ENCODE measurements around the gene PHF19. TPM values are rescaled to one million over a fixed set of nuclear protein-coding genes. Genes with fewer than 3 reads are reported as not detected.

Gene PHF19
- polyA plus RNA-seq, 1 donor from 2014 or later, result 4.9 TPM

GRCh38 chr9:120921661-120922181 is 44.7 kb upstream of the PHF19 start:
- Histone ChIP-seq H3K79me2 (replicated peaks; ENCODE audit: insufficient read depth, low read length) (no peaks in the 10 kb centered on the region), H4K20me1 (ENCODE audit: insufficient read depth) (no peaks in the 10 kb centered on the region), H3K9me3 (ENCODE audit: low read length) (no peaks in the 10 kb centered on the region), H3K27me3 (ENCODE audit: insufficient read depth, low read depth, low read length) (no peaks in the 10 kb centered on the region), H3K36me3 (ENCODE audit: insufficient read depth, low read length) (no peaks in the 10 kb centered on the region), H3F3A (ENCODE audit: insufficient read depth, low read length, poor library complexity, severe bottlenecking) (no peaks in the 10 kb centered on the region), H3K27ac (ENCODE audit: low read length) (no peak overlapping the region), H3K9ac (ENCODE audit: low read length) (no peak overlapping the region), H2AFZ (ENCODE audit: low read depth, low read length) (no peak overlapping the region), H3K4me2 (ENCODE audit: low read length) (no peak overlapping the region), H3K9me2 (ENCODE audit: insufficient read depth, low read length) (no peaks in the 10 kb centered on the region), H3K4me3 (ENCODE audit: low read length) (no peak overlapping the region)
- no peak for TF ChIP-seq REST (IDR thresholded peaks at IDR 0.05; ENCODE audit: borderline replicate concordance)
- no peak for TF ChIP-seq TAF1 (IDR thresholded peaks at IDR 0.05; ENCODE audit: low read depth)
- TF ChIP-seq MXI1 (conservative IDR thresholded peaks at IDR 0.05; ENCODE audit: poor library complexity, severe bottlenecking), result no peak
- no peak for TF ChIP-seq EP300 (conservative IDR thresholded peaks at IDR 0.05; ENCODE audit: poor library complexity, severe bottlenecking)
- TF ChIP-seq CTCF (IDR thresholded peaks at IDR 0.05; ENCODE audit: poor library complexity, severe bottlenecking), result no peak
- TF ChIP-seq SMC3 (conservative IDR thresholded peaks at IDR 0.05; ENCODE audit: poor library complexity), result no peak
- TF ChIP-seq RAD21 (conservative IDR thresholded peaks at IDR 0.05), result no peak
- TF ChIP-seq POLR2AphosphoS5 (IDR thresholded peaks at IDR 0.05), result no peak
- TF ChIP-seq EZH2 (IDR thresholded peaks at IDR 0.05; ENCODE audit: borderline replicate concordance, insufficient read depth, low read length, poor library complexity, severe bottlenecking), result no peak

- Histone ChIP-seq H3K27ac (ENCODE audit: low read length) (no peak overlapping the region), H3K79me2 (replicated peaks; ENCODE audit: insufficient read depth, low read length) (no peaks in the 10 kb centered on the region), H3K4me2 (ENCODE audit: low read length) (no peak overlapping the region), H3K27me3 (ENCODE audit: insufficient read depth, low read depth, low read length) (no peaks in the 10 kb centered on the region), H2AFZ (ENCODE audit: low read depth, low read length) (no peak overlapping the region), H3F3A (ENCODE audit: insufficient read depth, low read length, poor library complexity, severe bottlenecking) (no peaks in the 10 kb centered on the region), H3K9me2 (ENCODE audit: insufficient read depth, low read length) (no peaks in the 10 kb centered on the region), H3K9me3 (ENCODE audit: low read length) (no peaks in the 10 kb centered on the region), H3K36me3 (ENCODE audit: insufficient read depth, low read length) (no peaks in the 10 kb centered on the region), H3K4me3 (ENCODE audit: low read length) (no peak overlapping the region), H3K9ac (ENCODE audit: low read length) (no peak overlapping the region), H4K20me1 (ENCODE audit: insufficient read depth) (no peaks in the 10 kb centered on the region)
- no peak for TF ChIP-seq EZH2 (IDR thresholded peaks at IDR 0.05; ENCODE audit: borderline replicate concordance, insufficient read depth, low read length, poor library complexity, severe bottlenecking)
- TF ChIP-seq SMC3 (conservative IDR thresholded peaks at IDR 0.05; ENCODE audit: poor library complexity), result no peak
- no peak for TF ChIP-seq REST (IDR thresholded peaks at IDR 0.05; ENCODE audit: borderline replicate concordance)
- TF ChIP-seq MXI1 (conservative IDR thresholded peaks at IDR 0.05; ENCODE audit: poor library complexity, severe bottlenecking), result no peak
- TF ChIP-seq TAF1 (IDR thresholded peaks at IDR 0.05; ENCODE audit: low read depth), result no peak
- no peak for TF ChIP-seq CTCF (IDR thresholded peaks at IDR 0.05; ENCODE audit: poor library complexity, severe bottlenecking)
- TF ChIP-seq EP300 (conservative IDR thresholded peaks at IDR 0.05; ENCODE audit: poor library complexity, severe bottlenecking), result no peak
- TF ChIP-seq POLR2AphosphoS5 (IDR thresholded peaks at IDR 0.05), result no peak
- TF ChIP-seq RAD21 (conservative IDR thresholded peaks at IDR 0.05), result no peak
Observed at GRCh38 chr9:120920806-120921178, 43.8 kb upstream of the PHF19 start.

All from neural cell (in vitro differentiated cells).